CD4-positive, alpha-beta memory T cell (primary cell): ENCODE data around the gene TOB1. TPM values are rescaled to one million over a fixed set of nuclear protein-coding genes. Genes with fewer than 3 reads are reported as not detected.

ENCODE experiments used
- CTCF ChIA-PET: fragments of 350-600 bp; sonication (Branson Sonifier 250); formaldehyde crosslinking; loops from one replicate; lab custom pipeline; 2021; ENCODE audit warnings: inconsistent platforms; ENCODE audit not compliant: partially characterized antibody; lab: Charles Lee
- POLR2A ChIA-PET: fragments of 350-600 bp; sonication (Branson Sonifier 250); formaldehyde crosslinking; loops from one replicate; lab custom pipeline; 2021; ENCODE audit not compliant: partially characterized antibody; lab: Charles Lee
- DNase-seq, 5 donors: peaks; one replicate each; pipeline versions ENCODE4 v3.0.0 to v3.0.0-alpha.2; 2020 to 2022; ENCODE audit warnings: mixed read lengths in 1 of 5
- H3K27ac ChIP-seq: one replicate; pipeline ENCODE4 v1.7.0; 2013; ENCODE audit warnings: low read depth, low read length
- H3K27me3 ChIP-seq: 2 replicates; pipeline ENCODE4 v1.7.0; 2013; ENCODE audit warnings: mild to moderate bottlenecking, low read length, moderate library complexity; ENCODE audit not compliant: insufficient read depth
- H3K36me3 ChIP-seq: 2 replicates; pipeline ENCODE4 v1.7.0; 2013; ENCODE audit warnings: mild to moderate bottlenecking, low read length, moderate library complexity; ENCODE audit not compliant: insufficient read depth
- H3K4me1 ChIP-seq: 2 replicates; pipeline ENCODE4 v1.7.0; 2013; ENCODE audit warnings: mild to moderate bottlenecking, low read length, moderate library complexity; ENCODE audit not compliant: insufficient read depth
- H3K4me3 ChIP-seq, 2 donors: one replicate each; pipeline ENCODE4 v1.7.0; 2013; ENCODE audit warnings: low read length in 2 of 2, mild to moderate bottlenecking in 1 of 2
- H3K9me3 ChIP-seq, 2 donors: one replicate each; pipeline ENCODE4 v1.7.0; 2013; ENCODE audit warnings: low read length in 2 of 2, control low read depth in 1 of 2; ENCODE audit not compliant: control insufficient read depth in 1 of 2
- H3K27ac Mint-ChIP-seq, 7 donors: one replicate each; pipeline ENCODE4 v1.8.0; 2020 to 2021; ENCODE audit warnings: mixed read lengths in 7 of 7, mild to moderate bottlenecking in 6 of 7, inconsistent platforms in 3 of 7, moderate library complexity in 3 of 7
- H3K27me3 Mint-ChIP-seq, 2 donors: one replicate each; pipeline ENCODE4 v1.8.0; 2020 to 2021; ENCODE audit warnings: mixed read lengths in 2 of 2
- H3K36me3 Mint-ChIP-seq, 2 donors: one replicate each; pipeline ENCODE4 v1.8.0; 2020 to 2021; ENCODE audit warnings: mixed read lengths in 2 of 2, inconsistent platforms in 1 of 2, mild to moderate bottlenecking in 1 of 2
- H3K4me1 Mint-ChIP-seq, 4 donors: one replicate each; pipeline ENCODE4 v1.8.0; 2020 to 2021; ENCODE audit warnings: mixed read lengths in 4 of 4, mild to moderate bottlenecking in 1 of 4
- H3K4me3 Mint-ChIP-seq, 8 donors: one replicate each; pipeline ENCODE4 v1.8.0; 2020 to 2021; ENCODE audit warnings: mixed read lengths in 8 of 8, mild to moderate bottlenecking in 7 of 8, moderate library complexity in 6 of 8, inconsistent platforms in 3 of 8
- H3K9me3 Mint-ChIP-seq, 8 donors: one replicate each; pipeline ENCODE4 v1.8.0; 2020 to 2021; ENCODE audit warnings: mixed read lengths in 8 of 8, mild to moderate bottlenecking in 5 of 8, inconsistent platforms in 3 of 8, moderate library complexity in 1 of 8
- intact Hi-C: fragments of 100-400 bp; cut with micrococcal nuclease; formaldehyde crosslinking; loops from one replicate; pipeline ENCODE4 v1.15.1; 2023
- polyA plus RNA-seq, 2 donors: library from polyadenylated mRNA; unstranded; fragments of 300-500 nt; fragmentation: Illumina TruSeq; gene quantifications; one replicate each; pipeline ENCODE4 v1.2.3, GENCODE V29; 2021
- total RNA-seq, 2 experiments: library from RNA; stranded (reverse); gene quantifications; one replicate each; pipeline ENCODE4 v1.2.3, GENCODE V29; 2021

Gene TOB1
- total and polyA plus RNA-seq, 4 experiments from 2014 or later: 74.3 to 104 (median 98.0) TPM

DNA sequence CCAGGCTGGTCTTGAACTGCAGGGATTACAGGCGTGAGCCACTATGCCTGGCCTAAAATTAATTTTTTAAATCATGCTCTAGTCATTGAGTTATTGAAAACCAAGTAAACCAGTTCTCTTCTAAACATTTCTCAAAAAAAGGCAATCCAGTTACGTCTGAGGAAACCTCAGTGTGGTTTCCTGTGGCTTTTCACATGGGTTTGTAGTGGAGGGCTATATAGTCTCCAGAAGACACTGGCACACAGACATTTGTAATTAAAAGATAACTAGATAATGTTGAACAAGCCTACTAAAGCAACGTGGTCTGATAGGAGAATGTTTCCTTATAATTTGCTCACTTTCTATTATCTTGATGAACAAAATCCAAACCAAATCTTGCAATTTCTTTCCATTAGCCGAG lies 5.2 kb upstream of the TOB1 start:
- ChIA-PET POLR2A (interaction anchor here (0.6 to 3.3 kb wide), 14 partner anchors 8 to 77 kb away, joined by 3 to 14 read pairs (median 4); no protein-coding TSS in a partner anchor), CTCF (interaction anchor here (0.6 to 4.8 kb wide), 7 partner anchors 8 to 178 kb away, joined by 3 to 21 read pairs (median 7); no protein-coding TSS in a partner anchor)
- H3K36me3 Mint-ChIP-seq: peaks cover 0 to 8% of the 10 kb centered on the region in 2 donors
- H3K27me3 Mint-ChIP-seq: no peaks in the 10 kb centered on the region
- H3K4me1 Mint-ChIP-seq: peaks cover 33 to 67% (median 52%) of the 10 kb centered on the region in 4 donors
- peak overlapping the region; percentile 40 for H3K27ac ChIP-seq
- H3K9me3 ChIP-seq: no peaks in the 10 kb centered on the region
- H3K27ac Mint-ChIP-seq: peak overlapping the region; percentile 41 to 93 (median 91)
- H3K9me3 Mint-ChIP-seq: no peaks in the 10 kb centered on the region
- H3K27me3 ChIP-seq: no peaks in the 10 kb centered on the region
- intact Hi-C loops: no loop called here
- H3K4me3 Mint-ChIP-seq: peak overlapping the region; percentile 67 to 86 (median 78)
- peak; percentile 77 to 84 (median 83) for DNase-seq
- H3K4me3 ChIP-seq: peak overlapping the region in 1 of 2 donors; percentile 49
- no peaks in the 10 kb centered on the region for H3K36me3 ChIP-seq
- H3K4me1 ChIP-seq: peaks cover 56% of the 10 kb centered on the region

DNA sequence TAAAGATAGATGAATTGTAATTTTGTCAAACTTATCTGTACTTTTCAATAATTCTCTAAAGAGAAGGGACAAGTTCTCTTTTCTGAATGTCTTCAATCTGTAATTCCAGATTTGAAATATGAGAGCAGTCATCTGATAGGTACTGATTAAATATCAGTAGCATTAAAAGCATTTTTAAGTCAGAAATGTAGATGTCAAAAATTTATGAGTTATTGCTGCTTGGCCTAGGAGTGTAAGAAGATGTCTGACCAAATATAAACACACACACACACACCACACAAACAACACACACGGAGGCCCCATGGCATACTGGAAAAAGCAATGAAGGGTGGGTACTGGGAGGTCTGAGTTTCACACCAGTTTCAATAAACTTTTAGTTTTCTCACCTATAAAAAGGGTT lies 2.4 kb upstream of the TOB1 start:
- Mint-ChIP-seq H3K36me3 (peaks cover 6 to 23% of the 10 kb centered on the region in 2 donors), H3K27ac (peak overlapping the region in 6 of 7 donors; percentile 96 to 100 (median 99)), H3K4me3 (peak overlapping the region; percentile 86 to 98 (median 93)), H3K9me3 (peaks cover 0 to 2% (median 0%) of the 10 kb centered on the region in 8 donors), H3K4me1 (peaks cover 37 to 77% (median 54%) of the 10 kb centered on the region in 4 donors), H3K27me3 (no peaks in the 10 kb centered on the region)
- peaks cover 67% of the 10 kb centered on the region for H3K4me1 ChIP-seq
- no peaks in the 10 kb centered on the region for H3K9me3 ChIP-seq
- ChIA-PET POLR2A (interaction anchor here (1.8 kb wide), 1 partner anchor 76 kb away, joined by 5 read pairs; no protein-coding TSS in a partner anchor), CTCF (interaction anchor here (1.4 to 4.8 kb wide), 2 partner anchors 16 to 80 kb away, joined by 3 to 21 read pairs; no protein-coding TSS in a partner anchor)
- peak overlapping the region; percentile 97 for H3K27ac ChIP-seq
- H3K36me3 ChIP-seq: peaks cover 2% of the 10 kb centered on the region
- no peak overlapping the region for H3K4me3 ChIP-seq
- intact Hi-C loops: loop anchor here (5.0 kb wide), 1 partner anchor 284 kb away; the partner anchor contains the start of gene NME1
- no peak for DNase-seq
- no peaks in the 10 kb centered on the region for H3K27me3 ChIP-seq

DNA sequence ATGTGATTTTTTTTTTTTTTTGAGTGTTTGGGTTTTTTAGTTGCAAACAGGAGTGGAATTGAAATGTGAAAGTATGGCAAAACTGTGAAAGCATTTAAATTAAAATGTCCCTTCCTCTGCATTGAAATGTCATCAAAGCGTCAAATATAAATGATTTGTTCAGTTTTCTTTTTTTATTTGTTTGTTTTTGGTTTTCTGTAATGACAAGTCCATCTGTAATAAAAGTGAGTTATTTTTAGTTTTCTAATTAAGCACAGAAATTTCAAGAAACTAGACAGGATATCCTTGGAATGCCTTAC lies 1.9 kb upstream of the TOB1 start:
- H3K27ac Mint-ChIP-seq: peak overlapping the region; percentile 96 to 100 (median 99)
- peaks cover 67% of the 10 kb centered on the region for H3K4me1 ChIP-seq
- no peaks in the 10 kb centered on the region for H3K27me3 Mint-ChIP-seq
- peaks cover 7% of the 10 kb centered on the region for H3K36me3 ChIP-seq
- DNase-seq: no peak
- peaks cover 39 to 77% (median 55%) of the 10 kb centered on the region in 4 donors for H3K4me1 Mint-ChIP-seq
- intact Hi-C loops: loop anchor here (5.0 kb wide), 1 partner anchor 284 kb away; the partner anchor contains the start of gene NME1
- no peaks in the 10 kb centered on the region for H3K9me3 ChIP-seq
- peak overlapping the region; percentile 55 to 92 for H3K4me3 ChIP-seq
- H3K9me3 Mint-ChIP-seq: peaks cover 0 to 2% (median 0%) of the 10 kb centered on the region in 8 donors
- peaks cover 11 to 28% of the 10 kb centered on the region in 2 donors for H3K36me3 Mint-ChIP-seq
- CTCF ChIA-PET: interaction anchor here (1.4 to 9.4 kb wide), 6 partner anchors 17 to 285 kb away, joined by 4 to 102 read pairs (median 24); partner anchors contain the start of gene NME1
- POLR2A ChIA-PET: interaction anchor here (2.6 to 13.4 kb wide), 11 partner anchors 10 to 285 kb away, joined by 13 to 688 read pairs (median 70); partner anchors contain the start of genes NME1 and SPAG9
- peak overlapping the region; percentile 97 for H3K27ac ChIP-seq
- peak overlapping the region; percentile 86 to 98 (median 93) for H3K4me3 Mint-ChIP-seq
- H3K27me3 ChIP-seq: no peaks in the 10 kb centered on the region

DNA sequence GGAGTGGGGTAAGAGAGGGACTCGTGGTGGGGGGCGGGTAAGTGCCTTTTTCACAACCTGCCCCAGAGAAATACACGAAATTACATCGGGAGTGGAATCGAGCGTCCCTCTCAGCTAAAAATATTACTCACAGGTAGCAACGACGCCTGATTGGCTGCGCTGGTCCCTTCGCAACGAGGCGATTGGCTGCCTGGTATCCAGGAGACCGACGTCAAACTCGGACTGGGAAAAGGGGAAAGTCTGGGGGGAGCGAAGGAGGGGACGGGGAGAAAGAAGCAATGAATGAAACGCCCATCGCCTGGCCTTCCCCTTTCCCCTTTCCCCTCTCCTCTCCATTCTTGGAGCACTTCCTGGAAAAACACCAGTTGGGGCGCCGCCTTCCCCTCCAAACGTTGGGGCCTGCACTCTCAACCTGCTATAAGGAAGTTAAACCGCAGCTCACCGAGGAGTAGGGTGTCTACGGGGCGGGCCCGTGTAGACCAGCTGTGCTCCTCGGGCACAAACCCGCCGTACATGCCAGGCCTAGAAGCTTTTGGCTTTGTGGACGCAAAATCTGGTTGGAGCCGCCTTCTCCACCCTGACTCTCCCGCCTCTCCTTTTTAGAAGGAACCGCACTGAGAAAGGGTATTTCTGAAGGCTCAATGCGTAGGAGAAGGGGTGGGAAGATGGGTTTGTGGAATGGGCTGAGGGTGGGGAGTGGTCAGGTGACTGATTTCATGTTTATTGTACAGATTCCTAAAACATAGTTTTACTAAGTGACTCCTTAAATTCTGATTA lies 1.4 kb upstream of the TOB1 start:
- H3K9me3 Mint-ChIP-seq: peaks cover 0 to 2% (median 0%) of the 10 kb centered on the region in 8 donors
- CTCF ChIA-PET: interaction anchor here (1.4 to 9.4 kb wide), 12 partner anchors 17 to 286 kb away, joined by 3 to 102 read pairs (median 8); partner anchors contain the start of gene NME1

DNA sequence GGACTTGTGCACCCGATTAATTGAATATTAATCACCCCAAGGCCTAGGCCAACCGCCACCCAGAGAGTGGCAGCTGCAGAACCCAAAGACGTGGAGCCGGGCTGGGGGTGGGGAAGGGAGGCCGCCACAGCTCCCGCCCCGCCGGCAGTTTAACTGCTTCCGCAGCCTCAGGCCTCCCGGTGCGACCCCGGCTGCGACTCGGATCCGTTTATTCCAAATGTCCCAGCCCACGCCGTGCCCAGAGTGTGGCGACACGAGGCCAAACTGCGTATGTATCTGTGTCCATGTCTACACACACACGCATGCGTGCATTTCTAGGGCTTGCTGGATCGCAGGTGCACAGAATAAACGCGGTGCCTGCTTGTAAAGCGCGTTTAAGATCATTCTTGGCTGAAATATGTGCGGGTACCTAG lies 802 bp upstream of the TOB1 start:
- Histone ChIP-seq H3K36me3 (peaks cover 12% of the 10 kb centered on the region), H3K9me3 (no peaks in the 10 kb centered on the region), H3K4me1 (peaks cover 67% of the 10 kb centered on the region), H3K27ac (peak overlapping the region; percentile 97), H3K27me3 (no peaks in the 10 kb centered on the region), H3K4me3 (peak overlapping the region; percentile 55 to 92)
- DNase-seq: peak; percentile 77 to 84 (median 83)
- intact Hi-C loops: loop anchor here (1.0 to 5.0 kb wide), 5 partner anchors 20 to 394 kb away; partner anchors contain the start of genes MBTD1, NME1, SPAG9 and UTP18
- peaks cover 0 to 2% (median 0%) of the 10 kb centered on the region in 8 donors for H3K9me3 Mint-ChIP-seq
- peak overlapping the region; percentile 86 to 98 (median 93) for H3K4me3 Mint-ChIP-seq
- no peaks in the 10 kb centered on the region for H3K27me3 Mint-ChIP-seq
- peaks cover 15 to 34% of the 10 kb centered on the region in 2 donors for H3K36me3 Mint-ChIP-seq
- ChIA-PET CTCF (interaction anchor here (1.4 to 9.4 kb wide), 12 partner anchors 16 to 287 kb away, joined by 3 to 102 read pairs (median 8); partner anchors contain the start of gene NME1), POLR2A (interaction anchor here (0.7 to 13.4 kb wide), 29 partner anchors 9 to 811 kb away, joined by 3 to 688 read pairs (median 9); partner anchors contain the start of genes ANKRD40, CACNA1G, ITGA3 and LRRC59)
- H3K27ac Mint-ChIP-seq: peak overlapping the region; percentile 96 to 100 (median 99)
- H3K4me1 Mint-ChIP-seq: peaks cover 40 to 73% (median 52%) of the 10 kb centered on the region in 4 donors

More for the DNA sequence above, 1.4 kb upstream of the TOB1 start:
- no peaks in the 10 kb centered on the region for H3K27me3 Mint-ChIP-seq
- H3K27ac Mint-ChIP-seq: peak overlapping the region; percentile 96 to 100 (median 99)
- peaks cover 41 to 76% (median 54%) of the 10 kb centered on the region in 4 donors for H3K4me1 Mint-ChIP-seq
- Histone ChIP-seq H3K9me3 (no peaks in the 10 kb centered on the region), H3K36me3 (peaks cover 12% of the 10 kb centered on the region), H3K4me1 (peaks cover 67% of the 10 kb centered on the region), H3K27ac (peak overlapping the region; percentile 97), H3K4me3 (peak overlapping the region; percentile 55 to 92), H3K27me3 (no peaks in the 10 kb centered on the region)
- intact Hi-C loops: loop anchor here (1.0 to 5.0 kb wide), 5 partner anchors 19 to 393 kb away; partner anchors contain the start of genes MBTD1, NME1, SPAG9 and UTP18
- POLR2A ChIA-PET: interaction anchor here (0.6 to 13.4 kb wide), 20 partner anchors 10 to 470 kb away, joined by 3 to 688 read pairs (median 20); partner anchors contain the start of genes CACNA1G, LRRC59, LUC7L3 and NME1
- peak overlapping the region; percentile 86 to 98 (median 93) for H3K4me3 Mint-ChIP-seq
- DNase-seq: peak; percentile 85 to 95 (median 89)
- H3K36me3 Mint-ChIP-seq: peaks cover 15 to 33% of the 10 kb centered on the region in 2 donors

DNA sequence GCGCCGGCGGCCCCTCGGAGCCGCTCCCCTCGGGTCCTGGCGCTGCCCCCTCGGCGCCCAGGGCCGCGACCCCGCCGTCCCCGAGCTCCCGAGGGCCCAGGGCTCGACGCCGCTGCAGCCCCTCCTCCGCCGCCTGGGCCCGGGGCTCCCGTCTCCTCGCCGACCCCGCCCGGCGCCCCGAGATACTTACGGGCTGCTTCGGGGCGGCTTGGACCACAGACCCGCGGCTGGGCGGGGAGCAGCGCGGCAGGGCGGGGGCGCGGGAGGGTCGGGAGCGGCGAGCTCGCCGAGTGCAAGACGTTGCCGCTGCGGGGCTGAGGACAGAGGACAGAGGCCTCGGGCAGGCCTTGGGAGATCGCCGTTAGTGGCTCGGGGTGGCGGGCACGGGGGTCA lies 290 bp downstream of the TOB1 start:
- intact Hi-C loops: loop anchor here (1.0 to 5.0 kb wide), 9 partner anchors 14 to 395 kb away; partner anchors contain the start of genes MBTD1, NME1, SPAG9 and UTP18
- Histone ChIP-seq H3K27ac (peak overlapping the region; percentile 97), H3K36me3 (peaks cover 12% of the 10 kb centered on the region), H3K27me3 (no peaks in the 10 kb centered on the region), H3K9me3 (no peaks in the 10 kb centered on the region), H3K4me1 (peaks cover 65% of the 10 kb centered on the region), H3K4me3 (peak overlapping the region in 1 of 2 donors; percentile 92)
- POLR2A ChIA-PET: interaction anchor here (0.7 to 13.4 kb wide), 30 partner anchors 12 to 520 kb away, joined by 3 to 688 read pairs (median 9); partner anchors contain the start of genes ANKRD40, CACNA1G, LRRC59 and LUC7L3
- Mint-ChIP-seq H3K36me3 (peaks cover 24 to 41% of the 10 kb centered on the region in 2 donors), H3K4me1 (peaks cover 37 to 73% (median 52%) of the 10 kb centered on the region in 4 donors), H3K27me3 (no peaks in the 10 kb centered on the region), H3K9me3 (peaks cover 0 to 2% (median 0%) of the 10 kb centered on the region in 8 donors), H3K27ac (peak overlapping the region; percentile 57 to 100 (median 78)), H3K4me3 (peak overlapping the region; percentile 64 to 100 (median 92))
- no peak for DNase-seq
- CTCF ChIA-PET: interaction anchor here (0.8 to 9.4 kb wide), 9 partner anchors 15 to 89 kb away, joined by 3 to 102 read pairs (median 10); no protein-coding TSS in a partner anchor
